ENCODE data around the gene APOC3. TPM values are rescaled to one million over a fixed set of nuclear protein-coding genes. Genes with fewer than 3 reads are reported as not detected.

The APOC3 gene
- total and polyA plus RNA-seq, 2 of the 4 experiments (the other 2 are of a cell fraction), result not detected

- no peak overlapping the region for H3K9ac ChIP-seq (ENCODE audit: low read depth, low read length)
- ChIA-PET POLR2A (ENCODE audit: unreplicated experiment) (interaction anchor here (0.6 kb wide), 1 partner anchor 194 kb away, joined by 12 read pairs; no protein-coding TSS in a partner anchor), CTCF (interaction anchor here (1.0 kb wide), 1 partner anchor 23 kb away, joined by 4 read pairs; no protein-coding TSS in a partner anchor)
- no TSS peak for BruUV-seq (replicated peaks)
- peaks cover 3% of the 10 kb centered on the region for H3K9me3 ChIP-seq (ENCODE audit: control insufficient read depth, insufficient read depth, low read length)
- H3K27ac ChIP-seq (ENCODE audit: insufficient read depth, low read length), result no peak overlapping the region
- H3K4me1 ChIP-seq (ENCODE audit: control insufficient read depth, insufficient read depth, low read length), result peaks cover 3% of the 10 kb centered on the region; the same call in 1 of the 2 replicates
- no peak overlapping the region for H3K14ac ChIP-seq (replicated peaks; ENCODE audit: low read depth, low read length)
- H3K4me2 ChIP-seq (ENCODE audit: low read depth, low read length), result no peak overlapping the region
- TF ChIP-seq CEBPB (IDR thresholded peaks at IDR 0.05; ENCODE audit: low read depth, low read length) (no peak), RCOR1 (IDR thresholded peaks at IDR 0.05; ENCODE audit: insufficient replicate concordance, low read length) (no peak), MAZ (IDR thresholded peaks at IDR 0.05; ENCODE audit: borderline replicate concordance, low read depth, low read length) (no peak), POLR2A (IDR thresholded peaks at IDR 0.05; ENCODE audit: low read depth, low read length) (no peak), RFX5 (IDR thresholded peaks at IDR 0.05; ENCODE audit: low read depth, low read length) (no peak), MXI1 (IDR thresholded peaks at IDR 0.05; ENCODE audit: borderline replicate concordance, low read depth, low read length) (no peak), CHD1 (IDR thresholded peaks at IDR 0.05; ENCODE audit: low read depth, low read length) (no peak), NFE2L2 (IDR thresholded peaks at IDR 0.05; ENCODE audit: low read depth, low read length) (no peak), CTCF (conservative IDR thresholded peaks at IDR 0.05; ENCODE audit: low read depth, low read length) (no peak), RAD21 (IDR thresholded peaks at IDR 0.05; ENCODE audit: low read length) (no peak), MAFK (IDR thresholded peaks at IDR 0.05; ENCODE audit: low read depth, low read length) (no peak), USF2 (IDR thresholded peaks at IDR 0.05; ENCODE audit: low read depth, low read length) (no peak), SMC3 (IDR thresholded peaks at IDR 0.05; ENCODE audit: low read depth, low read length) (no peak), FOS (IDR thresholded peaks at IDR 0.05; ENCODE audit: low read depth, low read length) (no peak), BHLHE40 (IDR thresholded peaks at IDR 0.05; ENCODE audit: low read depth, low read length) (no peak), ELK1 (IDR thresholded peaks at IDR 0.05; ENCODE audit: borderline replicate concordance, low read depth, low read length) (no peak)
- no peaks in the 10 kb centered on the region for H4K20me1 ChIP-seq (ENCODE audit: insufficient read depth, low read length)
- H3K27me3 ChIP-seq (ENCODE audit: control insufficient read depth, insufficient read depth, low read length), result peaks cover 4% of the 10 kb centered on the region; the same call in 1 of the 2 replicates
- no peak overlapping the region for H3K23ac ChIP-seq (ENCODE audit: low read depth, low read length)
- WGBS, 2 experiments (ENCODE audit: extremely low coverage in 2 of 2, insufficient read length in 1 of 2), result 33% methylated on average over 1 of the region's 1 CpG; no CpG with 5 or more reads in 1 of the 2 experiments
- no peak overlapping the region for H4K8ac ChIP-seq (ENCODE audit: low read depth in 2 of 2, low read length in 2 of 2)
- ATAC-seq (ENCODE audit: low read depth) (no peak), DNase-seq (no peak)
- intact Hi-C loops (cut with micrococcal nuclease), result no loop called here
- no peak overlapping the region for H2BK15ac ChIP-seq (ENCODE audit: low read depth, low read length)
- no peak overlapping the region for H2AFZ ChIP-seq (replicated peaks; ENCODE audit: low read length, poor library complexity)
- H2BK120ac ChIP-seq (ENCODE audit: low read depth, low read length), result no peak overlapping the region
- H3K4me3 ChIP-seq (ENCODE audit: insufficient read depth, low read depth, low read length), result no peak overlapping the region
- H2BK20ac ChIP-seq (ENCODE audit: low read depth, low read length), result no peak overlapping the region
- H2AK9ac ChIP-seq (replicated peaks; ENCODE audit: low read depth, low read length, poor library complexity), result no peak overlapping the region
- no peak overlapping the region for H4K5ac ChIP-seq (ENCODE audit: low read depth, low read length)
- dilution Hi-C loops (cut with HindIII; ENCODE audit: low sequenced_read_pairs, unreplicated experiment), result no loop called here
- H2AK5ac ChIP-seq (ENCODE audit: low read depth, low read length), result no peak overlapping the region
- in situ Hi-C loops (cut with MboI; ENCODE audit: low sequenced_read_pairs), result no loop called here
- H3K18ac ChIP-seq (ENCODE audit: low read depth, low read length), result no peak overlapping the region
- H3K4ac ChIP-seq (ENCODE audit: low read depth, low read length), result no peak overlapping the region
- no peak overlapping the region for H2BK5ac ChIP-seq (ENCODE audit: low read depth, low read length, poor library complexity, severe bottlenecking)
- H4K91ac ChIP-seq (ENCODE audit: insufficient read depth, low read depth, low read length), result no peak overlapping the region
- no peaks in the 10 kb centered on the region for H3K9me1 ChIP-seq (ENCODE audit: insufficient read depth, low read length)
- H3K79me1 ChIP-seq (ENCODE audit: low read depth in 1 of 2, low read length in 2 of 2), result no peaks in the 10 kb centered on the region
- H3K36me3 ChIP-seq (ENCODE audit: control insufficient read depth, insufficient read depth, low read length), result no peaks in the 10 kb centered on the region
- H3K56ac ChIP-seq (ENCODE audit: extremely low read depth, insufficient read depth, low read length), result no peak overlapping the region
Observed at GRCh38 chr11:116813170-116813569, 16.5 kb upstream of the APOC3 start.
